ENCODE data around the gene XPO1.
"Not testable (repeated sequence)": the region's sequence is repeated elsewhere in the genome, so short reads cannot be mapped to it uniquely, and the experiment has no call there.

The XPO1 gene

GRCh38 chr2:61448229-61448628, 89.9 kb downstream of the XPO1 start:
- H3K27ac ChIP-seq, result no peak overlapping the region
- TF ChIP-seq ZFX (IDR thresholded peaks at IDR 0.05; ENCODE audit: borderline replicate concordance), result no peak
- TF ChIP-seq, protein P1, sequence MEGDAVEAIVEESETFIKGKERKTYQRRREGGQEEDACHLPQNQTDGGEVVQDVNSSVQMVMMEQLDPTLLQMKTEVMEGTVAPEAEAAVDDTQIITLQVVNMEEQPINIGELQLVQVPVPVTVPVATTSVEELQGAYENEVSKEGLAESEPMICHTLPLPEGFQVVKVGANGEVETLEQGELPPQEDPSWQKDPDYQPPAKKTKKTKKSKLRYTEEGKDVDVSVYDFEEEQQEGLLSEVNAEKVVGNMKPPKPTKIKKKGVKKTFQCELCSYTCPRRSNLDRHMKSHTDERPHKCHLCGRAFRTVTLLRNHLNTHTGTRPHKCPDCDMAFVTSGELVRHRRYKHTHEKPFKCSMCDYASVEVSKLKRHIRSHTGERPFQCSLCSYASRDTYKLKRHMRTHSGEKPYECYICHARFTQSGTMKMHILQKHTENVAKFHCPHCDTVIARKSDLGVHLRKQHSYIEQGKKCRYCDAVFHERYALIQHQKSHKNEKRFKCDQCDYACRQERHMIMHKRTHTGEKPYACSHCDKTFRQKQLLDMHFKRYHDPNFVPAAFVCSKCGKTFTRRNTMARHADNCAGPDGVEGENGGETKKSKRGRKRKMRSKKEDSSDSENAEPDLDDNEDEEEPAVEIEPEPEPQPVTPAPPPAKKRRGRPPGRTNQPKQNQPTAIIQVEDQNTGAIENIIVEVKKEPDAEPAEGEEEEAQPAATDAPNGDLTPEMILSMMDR (IDR thresholded peaks at IDR 0.05), result no peak

DNA sequence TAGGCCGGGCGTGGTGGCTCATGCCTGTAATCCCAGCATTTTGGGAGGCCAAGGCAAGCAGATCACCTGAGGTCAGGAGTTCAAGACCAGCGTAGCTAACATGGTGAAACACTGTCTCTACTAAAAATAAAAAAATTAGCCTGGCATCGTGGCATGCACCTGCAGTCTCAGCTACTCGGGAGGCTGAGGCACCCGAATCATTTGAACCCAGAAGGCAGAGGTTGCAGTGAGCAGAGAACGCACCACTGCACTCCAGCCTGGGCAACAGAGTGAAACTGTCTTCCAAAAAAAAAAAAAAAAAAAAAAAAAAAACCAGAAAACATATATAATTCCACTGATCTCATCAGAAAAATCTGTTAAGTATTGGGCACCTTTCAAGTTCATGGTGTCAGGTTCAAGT, 91.2 kb downstream of the XPO1 start:
- H3K27ac ChIP-seq, result not testable (repeated sequence)

GRCh38 chr2:61443342-61444041, 94.7 kb downstream of the XPO1 start:
- H3K27ac ChIP-seq, result no peak overlapping the region
- TF ChIP-seq, protein P1 (IDR thresholded peaks at IDR 0.05), result no peak
- no peak for TF ChIP-seq ZFX (IDR thresholded peaks at IDR 0.05; ENCODE audit: borderline replicate concordance)

GRCh38 chr2:61439241-61440002, 98.7 kb downstream of the XPO1 start:
- TF ChIP-seq ZFX (IDR thresholded peaks at IDR 0.05; ENCODE audit: borderline replicate concordance), result no peak
- TF ChIP-seq, protein P1 (IDR thresholded peaks at IDR 0.05), result no peak
- no peak overlapping the region for H3K27ac ChIP-seq

DNA sequence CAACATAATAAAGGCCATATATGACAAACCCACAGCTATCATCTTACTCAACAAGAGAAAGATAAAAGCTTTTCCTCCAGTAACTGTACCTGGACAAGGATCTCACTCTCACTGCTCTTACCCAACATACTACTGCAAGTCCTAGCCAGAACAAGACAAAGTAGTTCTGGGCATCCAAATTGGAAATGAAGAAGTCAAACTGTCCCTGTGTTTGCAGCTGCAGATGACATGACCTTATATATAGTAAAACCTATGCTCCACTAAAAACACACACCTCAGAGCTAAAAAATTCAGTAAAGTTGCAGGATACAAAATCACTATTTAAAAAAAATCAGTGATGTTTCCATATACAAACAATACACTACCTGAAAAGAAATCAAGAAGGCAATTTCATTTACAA, 99.5 kb downstream of the XPO1 start:
- H3K27ac ChIP-seq, result no peak overlapping the region
- no peak for TF ChIP-seq ZFX (IDR thresholded peaks at IDR 0.05; ENCODE audit: borderline replicate concordance)

GRCh38 chr2:61437170-61437569, 101.0 kb downstream of the XPO1 start:
- no peak overlapping the region for H3K27ac ChIP-seq
- TF ChIP-seq ZFX (IDR thresholded peaks at IDR 0.05; ENCODE audit: borderline replicate concordance), result no peak
- TF ChIP-seq, protein P1 (IDR thresholded peaks at IDR 0.05), result no peak

- H3K27ac ChIP-seq, result no peak overlapping the region
Measured at GRCh38 chr2:61436092-61436491, 102.1 kb downstream of the XPO1 start.

DNA sequence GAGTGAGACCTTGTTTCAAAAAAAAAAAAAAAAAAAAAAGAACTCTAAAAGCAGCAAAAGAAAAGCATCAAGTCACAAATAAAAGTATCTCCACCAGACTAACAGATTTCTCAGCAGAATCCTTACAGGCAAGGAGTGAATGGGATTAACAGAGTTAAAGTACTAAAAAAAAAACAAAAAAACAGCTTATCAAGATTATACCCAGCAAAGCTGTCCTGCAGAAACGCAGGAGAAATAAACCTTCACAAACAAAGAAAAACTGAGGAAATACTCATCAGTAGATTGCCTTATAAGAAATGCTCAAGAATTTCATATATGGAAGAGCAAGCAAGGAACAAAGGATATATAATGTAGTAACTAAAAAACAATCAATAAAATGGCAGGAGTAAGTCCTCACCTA, 102.9 kb downstream of the XPO1 start:
- no peak overlapping the region for H3K27ac ChIP-seq
- TF ChIP-seq, protein P1 (IDR thresholded peaks at IDR 0.05), result no peak
- TF ChIP-seq ZFX (IDR thresholded peaks at IDR 0.05; ENCODE audit: borderline replicate concordance), result no peak

More at GRCh38 chr2:61436092-61436491, 102.1 kb downstream of the XPO1 start:
- TF ChIP-seq ZFX (IDR thresholded peaks at IDR 0.05; ENCODE audit: borderline replicate concordance), result no peak
- TF ChIP-seq, protein P1 (IDR thresholded peaks at IDR 0.05), result no peak

Measured in 22Rv1 (cell line).